Kidney (tissue), 14 donors: ENCODE results near the gene LSMEM2. TPM values are rescaled to one million over a fixed set of nuclear protein-coding genes. Genes with fewer than 3 reads are reported as not detected.
A peak's percentile ranks its signal among the peaks of the same experiment; 100 is the strongest.

Source experiments
- DNase-seq, 5 donors: peaks; one replicate each; pipeline ENCODE4 v3.0.0-alpha.2; 2013 to 2020
- FAIRE-seq: peaks from 2 replicates; lab custom pipeline; 2012; peaks lifted over from hg19 to GRCh38; lab: Jason Lieb, UNC
- H3K27ac ChIP-seq, 2 donors: one replicate each; pipeline ENCODE4 v1.7.0; 2013; ENCODE audit warnings: low read depth in 2 of 2, low read length in 2 of 2, inconsistent platforms in 1 of 2
- H3K27me3 ChIP-seq: one replicate; pipeline ENCODE4 v1.7.1; 2013; ENCODE audit warnings: low read length, inconsistent platforms; ENCODE audit not compliant: control insufficient read depth, insufficient read depth
- H3K36me3 ChIP-seq, 3 donors: one replicate each; pipeline versions ENCODE4 v1.7.0 to v1.7.1; 2013; ENCODE audit warnings: low read length in 3 of 3, control low read depth in 1 of 3, inconsistent platforms in 1 of 3; ENCODE audit not compliant: insufficient read depth in 3 of 3, control insufficient read depth in 2 of 3
- H3K4me1 ChIP-seq, 3 donors: one replicate each; pipeline versions ENCODE4 v1.7.0 to v1.7.1; 2013; ENCODE audit warnings: low read length in 3 of 3, inconsistent platforms in 1 of 3, low read depth in 1 of 3; ENCODE audit not compliant: control insufficient read depth in 2 of 3, insufficient read depth in 2 of 3
- H3K4me3 ChIP-seq, 3 donors: one replicate each; pipeline versions ENCODE4 v1.7.0 to v1.8.1; 2013; ENCODE audit warnings: low read length in 3 of 3, control low read depth in 1 of 3, inconsistent platforms in 1 of 3
- H3K9ac ChIP-seq, 3 donors: one replicate each; pipeline versions ENCODE4 v1.7.0 to v1.7.1; 2013; ENCODE audit warnings: low read length in 3 of 3, control low read depth in 1 of 3, inconsistent platforms in 1 of 3
- H3K9me3 ChIP-seq, 3 donors: one replicate each; pipeline versions ENCODE4 v1.7.0 to v1.7.1; 2013; ENCODE audit warnings: low read length in 3 of 3, control low read depth in 1 of 3, inconsistent platforms in 1 of 3; ENCODE audit not compliant: control insufficient read depth in 2 of 3, insufficient read depth in 1 of 3
- CTCF ChIP-seq: IDR thresholded peaks from 3 replicates; pipeline ENCODE4 v1.5.1; 2012; ENCODE audit warnings: mild to moderate bottlenecking, moderate library complexity, borderline replicate concordance; ENCODE audit not compliant: insufficient read depth; ENCODE audit errors: extremely low read depth
- intact Hi-C: fragments of 100-400 bp; cut with DNase I; formaldehyde crosslinking; loops from one replicate; pipeline ENCODE4 v1.11.1; 2022
- polyA plus RNA-seq: library from polyadenylated mRNA; stranded (reverse); fragments of 350-450 nt; fragmentation: Illumina TruSeq; extraction: RNeasy Lipid Tissue Mini Kit (QIAGEN cat#74804); gene quantifications from one replicate; pipeline ENCODE4 v1.2.3, GENCODE V29; 2014; ENCODE audit warnings: low read depth, low replicate concordance; ENCODE audit not compliant: insufficient read depth
- total RNA-seq: library from RNA; stranded (reverse); fragmentation: NEBNext Ultra II Directional; extraction: Animal tissue kit (Norgen Biotek cat#: 25700); gene quantifications from one replicate; pipeline ENCODE4 v1.2.1, GENCODE V29; 2021
- donor health status: control.
- donor health status: control.
- donor health status: control.
- donor health status: control.
- donor health status: control.
- donor health status: DM: yes; HTN: yes; CAD: no.
- donor health status: Normal renal cell carcinoma (clear cell type).

Gene LSMEM2
- total and polyA plus RNA-seq, 2 donors from 2014 or later: 0.22 to 0.62 TPM

GRCh38 chr3:50272911-50273688 is 5.8 kb upstream of the LSMEM2 start:
- DNase-seq (peak; percentile 91 to 94 (median 94)), FAIRE-seq (no peak)
- peaks cover 8% of the 10 kb centered on the region for H3K27me3 ChIP-seq
- H3K9me3 ChIP-seq: no peaks in the 10 kb centered on the region
- H3K4me1 ChIP-seq: peaks cover 0 to 35% (median 17%) of the 10 kb centered on the region in 3 donors
- TF ChIP-seq CTCF: peak; percentile 99
- H3K36me3 ChIP-seq: no peaks in the 10 kb centered on the region
- intact Hi-C loops: loop anchor here (5.0 kb wide), 1 partner anchor 46 kb away; no protein-coding TSS in a partner anchor
- H3K9ac ChIP-seq: peak overlapping the region in 1 of 3 donors; percentile 61
- H3K4me3 ChIP-seq: peak overlapping the region in 1 of 3 donors; percentile 35
- no peak overlapping the region for H3K27ac ChIP-seq

GRCh38 chr3:50273689-50274065 is 5.2 kb upstream of the LSMEM2 start:
- Histone ChIP-seq H3K4me3 (no peak overlapping the region), H3K4me1 (peaks cover 0 to 30% (median 17%) of the 10 kb centered on the region in 3 donors), H3K36me3 (no peaks in the 10 kb centered on the region), H3K9ac (no peak overlapping the region), H3K27ac (no peak overlapping the region), H3K9me3 (no peaks in the 10 kb centered on the region), H3K27me3 (peaks cover 8% of the 10 kb centered on the region)
- intact Hi-C loops: loop anchor here (5.0 kb wide), 1 partner anchor 46 kb away; no protein-coding TSS in a partner anchor
- DNase-seq (peak in 2 of 5 donors; percentile 67 to 74), FAIRE-seq (no peak)
- no peak for TF ChIP-seq CTCF

GRCh38 chr3:50274371-50275104 is 4.3 kb upstream of the LSMEM2 start:
- no peak for FAIRE-seq
- H3K4me1 ChIP-seq: peaks cover 0 to 25% (median 17%) of the 10 kb centered on the region in 3 donors

More at GRCh38 chr3:50274371-50275104, 4.3 kb upstream of the LSMEM2 start:
- Histone ChIP-seq H3K36me3 (no peaks in the 10 kb centered on the region), H3K9ac (no peak overlapping the region), H3K4me3 (no peak overlapping the region), H3K27me3 (peaks cover 8% of the 10 kb centered on the region), H3K27ac (no peak overlapping the region), H3K9me3 (no peaks in the 10 kb centered on the region)
- DNase-seq: peak; percentile 66 to 89 (median 76)
- intact Hi-C loops: loop anchor here (5.0 kb wide), 1 partner anchor 47 kb away; no protein-coding TSS in a partner anchor
- TF ChIP-seq CTCF: peak; percentile 44
